ENCODE results near the gene BCL2L13. TPM values are rescaled to one million over a fixed set of nuclear protein-coding genes. Genes with fewer than 3 reads are reported as not detected.
A peak's percentile ranks its signal among the peaks of the same experiment; 100 is the strongest.

BCL2L13 gene
- total RNA-seq, 1 donor from 2014 or later, result 69.0 TPM

DNA sequence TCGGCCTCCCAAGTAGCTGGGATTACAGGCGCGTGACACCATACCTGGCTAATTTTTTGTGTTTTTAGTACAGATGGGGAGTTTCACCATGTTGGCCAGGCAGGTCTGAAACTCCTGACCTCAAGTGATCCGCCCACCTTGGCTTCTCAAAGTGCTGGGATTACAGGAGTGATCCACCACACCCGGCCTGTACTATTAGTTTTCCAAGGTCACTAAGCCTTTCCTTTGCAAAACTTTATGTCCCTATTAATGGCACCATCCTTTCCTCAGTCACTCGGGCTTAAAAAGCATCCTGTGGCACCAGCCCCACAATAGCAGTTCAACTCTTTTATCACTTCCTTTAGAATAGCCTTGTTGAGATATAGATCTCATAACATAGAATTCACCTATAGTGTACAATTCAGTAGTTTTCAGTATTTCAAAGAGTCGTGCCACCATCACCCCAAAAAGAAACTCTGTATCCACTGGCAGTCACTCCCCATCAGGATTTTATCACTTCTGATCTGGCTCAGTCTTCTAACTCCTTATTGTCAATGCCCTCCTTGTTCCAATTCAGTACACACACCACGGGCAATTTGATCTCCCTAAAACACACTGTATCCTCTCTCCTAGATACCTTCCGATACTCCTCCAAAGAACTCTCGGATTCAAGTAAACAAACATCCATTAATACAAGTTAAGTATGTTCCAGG is 921 bp upstream of the BCL2L13 start:
- Mint-ChIP-seq H3K9me3 (ENCODE audit: unreplicated experiment) (no peaks in the 10 kb centered on the region), H3K27me3 (ENCODE audit: low read depth, unreplicated experiment) (no peaks in the 10 kb centered on the region), H3K27ac (ENCODE audit: unreplicated experiment) (peak overlapping the region; percentile 94), H3K4me1 (ENCODE audit: low read depth, unreplicated experiment) (peaks cover 18% of the 10 kb centered on the region), H3K4me3 (ENCODE audit: unreplicated experiment) (peak overlapping the region; percentile 91), H3K36me3 (ENCODE audit: low read depth, unreplicated experiment) (peaks cover 4% of the 10 kb centered on the region)
- no peak for FAIRE-seq
- TF ChIP-seq EZH2 (IDR thresholded peaks at IDR 0.05; ENCODE audit: insufficient read depth, low read length), result no peak
- TF ChIP-seq, protein P1, sequence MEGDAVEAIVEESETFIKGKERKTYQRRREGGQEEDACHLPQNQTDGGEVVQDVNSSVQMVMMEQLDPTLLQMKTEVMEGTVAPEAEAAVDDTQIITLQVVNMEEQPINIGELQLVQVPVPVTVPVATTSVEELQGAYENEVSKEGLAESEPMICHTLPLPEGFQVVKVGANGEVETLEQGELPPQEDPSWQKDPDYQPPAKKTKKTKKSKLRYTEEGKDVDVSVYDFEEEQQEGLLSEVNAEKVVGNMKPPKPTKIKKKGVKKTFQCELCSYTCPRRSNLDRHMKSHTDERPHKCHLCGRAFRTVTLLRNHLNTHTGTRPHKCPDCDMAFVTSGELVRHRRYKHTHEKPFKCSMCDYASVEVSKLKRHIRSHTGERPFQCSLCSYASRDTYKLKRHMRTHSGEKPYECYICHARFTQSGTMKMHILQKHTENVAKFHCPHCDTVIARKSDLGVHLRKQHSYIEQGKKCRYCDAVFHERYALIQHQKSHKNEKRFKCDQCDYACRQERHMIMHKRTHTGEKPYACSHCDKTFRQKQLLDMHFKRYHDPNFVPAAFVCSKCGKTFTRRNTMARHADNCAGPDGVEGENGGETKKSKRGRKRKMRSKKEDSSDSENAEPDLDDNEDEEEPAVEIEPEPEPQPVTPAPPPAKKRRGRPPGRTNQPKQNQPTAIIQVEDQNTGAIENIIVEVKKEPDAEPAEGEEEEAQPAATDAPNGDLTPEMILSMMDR (IDR thresholded peaks at IDR 0.05; ENCODE audit: insufficient read depth, low read depth, low read length), result no peak
- Histone ChIP-seq H3K27ac (ENCODE audit: low read depth, low read length) (peak overlapping the region; percentile 99), H4K20me1 (ENCODE audit: insufficient read depth, low read length) (no peaks in the 10 kb centered on the region), H3K27me3 (ENCODE audit: insufficient read depth, low read length) (no peaks in the 10 kb centered on the region), H3K4me3 (ENCODE audit: insufficient read depth, low read depth, low read length) (peak overlapping the region; percentile 90), H3K79me2 (ENCODE audit: insufficient read depth, low read length) (peaks cover 36% of the 10 kb centered on the region), H3K9me3 (ENCODE audit: insufficient read depth, low read depth, low read length) (no peaks in the 10 kb centered on the region), H3K4me1 (ENCODE audit: insufficient read depth, low read length) (peaks cover 22% of the 10 kb centered on the region), H3K36me3 (ENCODE audit: insufficient read depth, low read length) (no peaks in the 10 kb centered on the region), H3K9ac (ENCODE audit: low read length) (peak overlapping the region; percentile 99), H2AFZ (ENCODE audit: low read depth, low read length) (peak overlapping the region; percentile 84), H3K4me2 (ENCODE audit: low read length) (peak overlapping the region; percentile 91)
- DNase-seq (ENCODE audit: low read depth), result no peak

DNA sequence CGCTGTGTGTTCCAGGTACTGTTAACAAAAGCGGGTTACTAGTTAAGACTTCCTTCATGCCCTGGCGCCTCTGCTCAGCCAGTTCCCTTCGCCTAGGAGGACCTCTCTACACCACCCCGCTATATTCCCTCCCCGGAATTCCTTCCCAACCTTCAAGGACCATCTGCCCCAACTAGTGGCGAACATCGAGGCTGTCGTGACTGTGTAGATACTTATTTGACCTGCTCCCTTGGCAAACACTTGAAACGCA is 450 bp upstream of the BCL2L13 start:
- H3K36me3 ChIP-seq (ENCODE audit: insufficient read depth, low read length), result no peaks in the 10 kb centered on the region
- peak overlapping the region; percentile 90 for H3K4me3 ChIP-seq (ENCODE audit: insufficient read depth, low read depth, low read length)
- DNase-seq (ENCODE audit: low read depth), result no peak
- H4K20me1 ChIP-seq (ENCODE audit: insufficient read depth, low read length), result no peaks in the 10 kb centered on the region
- H3K9ac ChIP-seq (ENCODE audit: low read length), result peak overlapping the region; percentile 99
- H3K9me3 ChIP-seq (ENCODE audit: insufficient read depth, low read depth, low read length), result no peaks in the 10 kb centered on the region
- H3K79me2 ChIP-seq (ENCODE audit: insufficient read depth, low read length), result peaks cover 41% of the 10 kb centered on the region
- peaks cover 18% of the 10 kb centered on the region for H3K4me1 ChIP-seq (ENCODE audit: insufficient read depth, low read length)
- no peaks in the 10 kb centered on the region for H3K27me3 ChIP-seq (ENCODE audit: insufficient read depth, low read length)
- peak overlapping the region; percentile 91 for H3K4me3 Mint-ChIP-seq (ENCODE audit: unreplicated experiment)
- H2AFZ ChIP-seq (ENCODE audit: low read depth, low read length), result peak overlapping the region; percentile 84
- FAIRE-seq, result no peak
- peaks cover 14% of the 10 kb centered on the region for H3K4me1 Mint-ChIP-seq (ENCODE audit: low read depth, unreplicated experiment)
- peak overlapping the region; percentile 91 for H3K4me2 ChIP-seq (ENCODE audit: low read length)
- H3K27ac ChIP-seq (ENCODE audit: low read depth, low read length), result peak overlapping the region; percentile 99
- peak overlapping the region; percentile 94 for H3K27ac Mint-ChIP-seq (ENCODE audit: unreplicated experiment)
- H3K9me3 Mint-ChIP-seq (ENCODE audit: unreplicated experiment), result no peaks in the 10 kb centered on the region
- peaks cover 4% of the 10 kb centered on the region for H3K36me3 Mint-ChIP-seq (ENCODE audit: low read depth, unreplicated experiment)
- no peak for TF ChIP-seq EZH2 (IDR thresholded peaks at IDR 0.05; ENCODE audit: insufficient read depth, low read length)
- TF ChIP-seq, protein P1 (IDR thresholded peaks at IDR 0.05; ENCODE audit: insufficient read depth, low read depth, low read length), result no peak
- no peaks in the 10 kb centered on the region for H3K27me3 Mint-ChIP-seq (ENCODE audit: low read depth, unreplicated experiment)

DNA sequence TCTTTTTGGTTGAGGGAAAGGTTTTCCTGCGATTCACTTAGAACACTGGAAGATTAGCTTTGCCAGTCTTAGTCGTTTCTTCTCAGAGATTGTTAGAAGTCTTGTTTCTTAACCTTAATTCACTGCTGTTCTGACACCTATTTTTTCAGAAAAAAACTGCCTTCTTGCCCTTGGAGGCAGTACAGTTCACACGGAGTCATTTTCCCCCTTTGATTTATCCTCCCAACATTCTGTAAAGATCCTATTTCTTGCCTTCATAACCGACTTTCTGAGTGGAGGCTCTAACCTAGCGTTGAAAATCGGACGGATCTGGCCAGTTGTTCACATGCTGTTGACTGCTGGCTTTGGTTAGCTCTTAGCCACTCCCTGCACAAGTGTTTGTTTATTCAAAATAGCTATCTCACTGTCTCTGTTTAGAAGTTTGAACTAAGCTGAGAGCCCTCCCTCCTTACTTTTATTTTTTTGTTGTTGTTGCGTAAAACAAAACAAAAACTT is 737 bp downstream of the BCL2L13 start:
- DNase-seq (ENCODE audit: low read depth) (peak; percentile 38), FAIRE-seq (no peak)
- Histone ChIP-seq H3K4me1 (ENCODE audit: insufficient read depth, low read length) (peaks cover 9% of the 10 kb centered on the region), H4K20me1 (ENCODE audit: insufficient read depth, low read length) (no peaks in the 10 kb centered on the region), H3K27me3 (ENCODE audit: insufficient read depth, low read length) (no peaks in the 10 kb centered on the region), H3K4me3 (ENCODE audit: insufficient read depth, low read depth, low read length) (peak overlapping the region; percentile 90), H3K9me3 (ENCODE audit: insufficient read depth, low read depth, low read length) (no peaks in the 10 kb centered on the region), H3K79me2 (ENCODE audit: insufficient read depth, low read length) (peaks cover 44% of the 10 kb centered on the region), H3K27ac (ENCODE audit: low read depth, low read length) (peak overlapping the region; percentile 99), H3K9ac (ENCODE audit: low read length) (peak overlapping the region; percentile 99), H3K4me2 (ENCODE audit: low read length) (peak overlapping the region; percentile 91), H3K36me3 (ENCODE audit: insufficient read depth, low read length) (no peaks in the 10 kb centered on the region), H2AFZ (ENCODE audit: low read depth, low read length) (peak overlapping the region; percentile 84)
- TF ChIP-seq EZH2 (IDR thresholded peaks at IDR 0.05; ENCODE audit: insufficient read depth, low read length), result no peak
- TF ChIP-seq, protein P1 (IDR thresholded peaks at IDR 0.05; ENCODE audit: insufficient read depth, low read depth, low read length), result no peak
- no peaks in the 10 kb centered on the region for H3K27me3 Mint-ChIP-seq (ENCODE audit: low read depth, unreplicated experiment)
- H3K4me1 Mint-ChIP-seq (ENCODE audit: low read depth, unreplicated experiment), result peaks cover 4% of the 10 kb centered on the region
- H3K27ac Mint-ChIP-seq (ENCODE audit: unreplicated experiment), result peak overlapping the region; percentile 94
- peak overlapping the region; percentile 91 for H3K4me3 Mint-ChIP-seq (ENCODE audit: unreplicated experiment)
- H3K36me3 Mint-ChIP-seq (ENCODE audit: low read depth, unreplicated experiment), result peaks cover 4% of the 10 kb centered on the region
- no peaks in the 10 kb centered on the region for H3K9me3 Mint-ChIP-seq (ENCODE audit: unreplicated experiment)
